ENCODE data around the gene FXR1.
"Not testable (repeated sequence)": the region's sequence is repeated elsewhere in the genome, so short reads cannot be mapped to it uniquely, and the experiment has no call there.

FXR1 gene

GRCh38 chr3:180983136-180983535 is 70.7 kb downstream of the FXR1 start:
- no peak overlapping the region for H3K27ac ChIP-seq
- TF ChIP-seq ZFX (IDR thresholded peaks at IDR 0.05; ENCODE audit: borderline replicate concordance) (no peak), CTCF (IDR thresholded peaks at IDR 0.05) (no peak)

GRCh38 chr3:180986366-180986765 is 73.9 kb downstream of the FXR1 start:
- H3K27ac ChIP-seq = not testable (repeated sequence)

GRCh38 chr3:180987344-180987743 is 74.9 kb downstream of the FXR1 start:
- no peak overlapping the region for H3K27ac ChIP-seq
- TF ChIP-seq CTCF (IDR thresholded peaks at IDR 0.05) = no peak
- no peak for TF ChIP-seq ZFX (IDR thresholded peaks at IDR 0.05; ENCODE audit: borderline replicate concordance)

GRCh38 chr3:180989291-180990163 is 77.1 kb downstream of the FXR1 start, which contains the start of gene DNAJC19:
DNAJC19 (minus strand) TSS chr3:180989736; CDS start chr3:180989602, 134 bp downstream.
- peak within 1 kb of the TSS; percentile 87 for H3K27ac ChIP-seq
- TF ChIP-seq ZFX (IDR thresholded peaks at IDR 0.05; ENCODE audit: borderline replicate concordance) (no peak), CTCF (IDR thresholded peaks at IDR 0.05) (no peak)

GRCh38 chr3:180990505-180990904 is 78.0 kb downstream of the FXR1 start:
- no peak for TF ChIP-seq ZFX (IDR thresholded peaks at IDR 0.05; ENCODE audit: borderline replicate concordance)
- TF ChIP-seq CTCF (IDR thresholded peaks at IDR 0.05) = no peak
- H3K27ac ChIP-seq = peak overlapping the region; percentile 87; the same call in 1 of the 2 replicates

GRCh38 chr3:180996415-180996932 is 84.0 kb downstream of the FXR1 start:
- no peak for TF ChIP-seq ZFX (IDR thresholded peaks at IDR 0.05; ENCODE audit: borderline replicate concordance)
- no peak for TF ChIP-seq CTCF (IDR thresholded peaks at IDR 0.05)
- no peak overlapping the region for H3K27ac ChIP-seq

- not testable (repeated sequence) for H3K27ac ChIP-seq
These were observed 89.9 kb downstream of the FXR1 start for GRCh38 chr3:181002331-181002730.

- H3K27ac ChIP-seq = not testable (repeated sequence)
These were observed 91.0 kb downstream of the FXR1 start for GRCh38 chr3:181003469-181003868.

GRCh38 chr3:181006541-181006940 is 94.1 kb downstream of the FXR1 start:
- TF ChIP-seq ZFX (IDR thresholded peaks at IDR 0.05; ENCODE audit: borderline replicate concordance) (no peak), CTCF (IDR thresholded peaks at IDR 0.05) (no peak)
- H3K27ac ChIP-seq = no peak overlapping the region
